Myocyte (in vitro differentiated cells): Measurements from ENCODE around the gene KRTAP10-7. TPM values are rescaled to one million over a fixed set of nuclear protein-coding genes. Genes with fewer than 3 reads are reported as not detected.

Experiments used
- total RNA-seq: library from RNA; depleted of rRNA; stranded (reverse); fragments of >200 nt; gene quantifications from 2 replicates; pipeline ENCODE4 v1.2.3, GENCODE V29; 2014

The KRTAP10-7 gene
- total RNA-seq, 1 donor from 2014 or later = not detected

Other genes with a start within 250 kb of the KRTAP10-7 start
- gene TRPM2, start 247.0 kb upstream of the KRTAP10-7 start, total RNA-seq = not detected in 2 replicates
- not detected in 2 replicates for gene LRRC3, start 145.1 kb upstream of the KRTAP10-7 start, total RNA-seq
- gene KRTAP10-1, start 60.4 kb upstream of the KRTAP10-7 start, total RNA-seq = not detected in 2 replicates
- not detected in 2 replicates for gene KRTAP10-2, start 49.1 kb upstream of the KRTAP10-7 start, total RNA-seq
- not detected in 2 replicates for gene KRTAP10-3, start 41.8 kb upstream of the KRTAP10-7 start, total RNA-seq
- not detected in 2 replicates for gene KRTAP10-4, start 26.9 kb upstream of the KRTAP10-7 start, total RNA-seq
- not detected in 2 replicates for gene KRTAP10-5, start 20.0 kb upstream of the KRTAP10-7 start, total RNA-seq
- gene KRTAP10-6, start 8.1 kb upstream of the KRTAP10-7 start, total RNA-seq = not detected in 2 replicates
- not detected in 2 replicates for gene KRTAP10-8, start 11.5 kb downstream of the KRTAP10-7 start, total RNA-seq
- gene KRTAP10-9, start 26.5 kb downstream of the KRTAP10-7 start, total RNA-seq = not detected in 2 replicates
- gene KRTAP10-10, start 36.8 kb downstream of the KRTAP10-7 start, total RNA-seq = not detected in 2 replicates
- not detected in 2 replicates for gene KRTAP10-11, start 45.8 kb downstream of the KRTAP10-7 start, total RNA-seq
- gene KRTAP12-4, start 54.1 kb downstream of the KRTAP10-7 start, total RNA-seq = not detected in 2 replicates
- gene KRTAP12-3, start 57.3 kb downstream of the KRTAP10-7 start, total RNA-seq = not detected in 2 replicates
- gene KRTAP12-2, start 66.3 kb downstream of the KRTAP10-7 start, total RNA-seq = not detected in 2 replicates
- gene KRTAP12-1, start 81.6 kb downstream of the KRTAP10-7 start, total RNA-seq = not detected in 2 replicates
- gene KRTAP10-12, start 96.6 kb downstream of the KRTAP10-7 start, total RNA-seq = not detected in 2 replicates
- gene TSPEAR, start 111.0 kb downstream of the KRTAP10-7 start, total RNA-seq = not detected in 2 replicates
- 98.0 and 99.8 TPM in 2 replicates for gene UBE2G2, start 201.2 kb downstream of the KRTAP10-7 start, total RNA-seq
- 78.6 and 79.5 TPM in 2 replicates for gene SUMO3, start 217.5 kb downstream of the KRTAP10-7 start, total RNA-seq